Lower lobe of right lung (tissue), 2 donors: ENCODE data around the gene POLR3GL. TPM values are rescaled to one million over a fixed set of nuclear protein-coding genes. Genes with fewer than 3 reads are reported as not detected.
A peak's percentile ranks its signal among the peaks of the same experiment; 100 is the strongest.

Source experiments
- ATAC-seq, 2 donors: fragments of 200-7000 bp; cut with Tn5 transposase; one replicate each; pipeline ENCODE4 v1.9.1; 2020 to 2022; ENCODE audit warnings: mild to moderate bottlenecking in 2 of 2, moderate library complexity in 2 of 2
- DNase-seq: peaks from one replicate; pipeline ENCODE4 v3.0.0-alpha.2; 2020
- H3K27ac ChIP-seq: fragments of 200-600 bp; one replicate; pipeline ENCODE4 v1.8.0; 2022
- H3K27me3 ChIP-seq: fragments of 200-600 bp; one replicate; pipeline ENCODE4 v1.8.0; 2022; ENCODE audit warnings: low read depth
- H3K36me3 ChIP-seq: fragments of 200-600 bp; one replicate; pipeline ENCODE4 v1.8.0; 2022; ENCODE audit warnings: mild to moderate bottlenecking
- H3K4me1 ChIP-seq: fragments of 200-600 bp; one replicate; pipeline ENCODE4 v1.8.0; 2022
- H3K4me3 ChIP-seq: fragments of 200-600 bp; one replicate; pipeline ENCODE4 v1.8.0; 2022; ENCODE audit warnings: mild to moderate bottlenecking
- H3K9me3 ChIP-seq: fragments of 200-600 bp; one replicate; pipeline ENCODE4 v1.8.0; 2022
- intact Hi-C: fragments of 100-400 bp; cut with DNase I; formaldehyde crosslinking; loops from one replicate; pipeline ENCODE4 v1.11.0; 2022
- total RNA-seq: library from RNA; stranded (reverse); fragmentation: NEBNext Ultra II Directional; extraction: Animal tissue kit (Norgen Biotek cat#: 25700); gene quantifications from one replicate; pipeline ENCODE4 v1.2.1, GENCODE V29; 2021
- TF ChIP-seq, protein P1 (sequence below): fragments of 200-600 bp; IDR thresholded peaks from one replicate; pipeline ENCODE4 v1.8.0; 2022; ENCODE audit warnings: antibody characterized with exemption, mild to moderate bottlenecking
- donor health status: DM: no; HTN: yes; CAD: no; lungs with severe emphysema.

The POLR3GL gene
- total RNA-seq, 1 donor from 2014 or later: 25.4 TPM

GRCh38 chr1:145995148-145995881 is 30.8 kb downstream of the POLR3GL start:
- Histone ChIP-seq H3K4me3 (peak overlapping the region; percentile 75), H3K4me1 (peaks cover 49% of the 10 kb centered on the region), H3K27ac (peak overlapping the region; percentile 96), H3K27me3 (no peaks in the 10 kb centered on the region), H3K9me3 (no peaks in the 10 kb centered on the region), H3K36me3 (peaks cover 34% of the 10 kb centered on the region)
- TF ChIP-seq, protein P1, sequence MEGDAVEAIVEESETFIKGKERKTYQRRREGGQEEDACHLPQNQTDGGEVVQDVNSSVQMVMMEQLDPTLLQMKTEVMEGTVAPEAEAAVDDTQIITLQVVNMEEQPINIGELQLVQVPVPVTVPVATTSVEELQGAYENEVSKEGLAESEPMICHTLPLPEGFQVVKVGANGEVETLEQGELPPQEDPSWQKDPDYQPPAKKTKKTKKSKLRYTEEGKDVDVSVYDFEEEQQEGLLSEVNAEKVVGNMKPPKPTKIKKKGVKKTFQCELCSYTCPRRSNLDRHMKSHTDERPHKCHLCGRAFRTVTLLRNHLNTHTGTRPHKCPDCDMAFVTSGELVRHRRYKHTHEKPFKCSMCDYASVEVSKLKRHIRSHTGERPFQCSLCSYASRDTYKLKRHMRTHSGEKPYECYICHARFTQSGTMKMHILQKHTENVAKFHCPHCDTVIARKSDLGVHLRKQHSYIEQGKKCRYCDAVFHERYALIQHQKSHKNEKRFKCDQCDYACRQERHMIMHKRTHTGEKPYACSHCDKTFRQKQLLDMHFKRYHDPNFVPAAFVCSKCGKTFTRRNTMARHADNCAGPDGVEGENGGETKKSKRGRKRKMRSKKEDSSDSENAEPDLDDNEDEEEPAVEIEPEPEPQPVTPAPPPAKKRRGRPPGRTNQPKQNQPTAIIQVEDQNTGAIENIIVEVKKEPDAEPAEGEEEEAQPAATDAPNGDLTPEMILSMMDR: no peak
- intact Hi-C loops: no loop called here
- DNase-seq (no peak), ATAC-seq (no peak)

DNA sequence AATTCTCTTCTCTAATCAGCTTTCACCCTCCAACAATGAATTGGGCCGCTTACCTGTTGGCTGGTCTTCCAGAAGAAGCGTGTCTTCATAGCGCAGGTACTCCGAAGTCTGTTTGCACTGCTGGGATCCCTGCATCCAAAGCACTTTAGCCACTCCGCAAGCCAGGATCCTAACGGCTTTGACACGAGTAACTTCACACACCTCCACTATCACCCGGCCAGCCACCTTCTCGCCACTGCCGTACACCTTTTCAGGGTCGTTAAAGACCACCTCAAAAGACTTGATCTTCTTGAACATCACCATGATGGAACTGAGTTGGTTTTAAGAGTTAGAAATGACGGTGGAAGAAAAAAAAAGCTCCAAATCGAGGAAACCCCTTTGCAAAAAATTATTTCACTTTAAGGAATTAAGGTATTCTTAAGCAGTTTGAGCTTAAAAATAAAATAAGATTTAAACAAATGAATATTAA is 31.5 kb downstream of the POLR3GL start:
- Histone ChIP-seq H3K36me3 (peaks cover 34% of the 10 kb centered on the region), H3K4me1 (peaks cover 43% of the 10 kb centered on the region), H3K4me3 (peak overlapping the region; percentile 75), H3K27ac (peak overlapping the region; percentile 96), H3K27me3 (no peaks in the 10 kb centered on the region), H3K9me3 (no peaks in the 10 kb centered on the region)
- ATAC-seq (peak in 1 of 2 donors; percentile 9), DNase-seq (no peak)
- TF ChIP-seq, protein P1: no peak
- intact Hi-C loops: no loop called here

DNA sequence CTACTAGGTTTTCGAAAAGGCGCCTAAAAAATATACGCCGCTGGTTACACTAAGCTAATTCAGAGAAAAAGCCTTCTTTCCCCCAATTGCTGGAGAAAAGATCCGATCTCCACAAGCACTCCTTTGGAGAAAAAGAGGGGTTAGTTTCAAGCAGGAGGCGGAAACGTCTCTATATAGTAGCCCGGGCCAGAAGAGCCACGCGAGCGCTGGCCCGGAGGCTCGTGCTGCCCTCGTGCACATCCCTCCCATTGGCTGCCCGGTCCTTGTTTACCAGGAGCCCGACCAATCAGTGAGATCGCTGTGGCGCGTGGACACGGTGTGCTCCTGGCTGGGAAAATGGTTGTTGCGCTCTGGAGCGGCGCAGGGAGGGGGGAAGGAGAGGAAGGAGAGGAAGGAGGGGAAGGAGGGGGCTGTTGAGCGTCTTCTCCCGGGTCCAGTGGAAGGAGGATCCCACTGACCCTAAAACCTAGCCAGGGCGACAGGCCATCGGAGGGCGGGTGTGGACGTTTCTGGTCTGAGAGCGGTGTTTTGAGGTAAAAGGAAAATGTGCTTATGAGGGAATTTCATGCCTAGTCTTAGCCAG is 32.0 kb downstream of the POLR3GL start, which contains the start of gene TXNIP:
Gene TXNIP (minus strand): TSS at position 147 of the 583 bp plus-strand sequence. CDS start 313 bp downstream, outside the sequence.
- H3K4me1 ChIP-seq: peaks cover 41% of the 10 kb centered on the region
- TF ChIP-seq, protein P1: no peak
- ATAC-seq: peak; percentile 94 to 96

DNA sequence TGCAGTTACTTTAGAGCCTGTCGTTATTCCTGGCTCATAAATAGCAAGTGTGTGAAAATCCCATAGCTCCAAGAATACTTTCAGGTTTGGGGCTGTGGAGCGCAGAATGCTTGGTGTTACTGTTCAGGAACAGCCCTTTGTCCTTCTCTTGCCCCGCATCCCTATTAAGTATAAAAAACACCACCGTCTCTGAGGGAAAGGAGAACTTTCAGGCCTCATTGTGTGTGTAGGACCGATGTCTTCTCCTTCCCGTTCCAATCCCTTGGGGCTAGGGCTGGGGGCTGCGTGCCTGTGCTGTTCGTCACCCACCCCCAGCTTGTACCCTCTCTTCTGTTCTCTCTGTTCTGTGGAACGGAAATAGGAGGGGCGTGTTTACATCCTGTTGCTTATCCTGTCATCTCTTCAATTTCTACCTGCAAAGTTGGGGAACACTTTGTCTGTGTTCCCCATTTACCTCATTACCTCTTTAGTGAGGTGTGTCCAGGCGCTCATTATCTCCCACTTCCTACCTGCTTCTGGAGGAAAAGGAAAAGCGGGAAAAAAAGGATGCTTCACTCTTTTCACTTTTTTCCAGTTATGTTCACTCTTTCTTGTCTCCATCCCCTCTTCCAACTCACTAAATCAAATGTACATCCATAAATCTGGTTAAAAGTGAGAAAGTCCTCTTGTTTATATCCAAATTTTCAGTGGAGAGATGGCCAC is 32.7 kb downstream of the POLR3GL start:
- TF ChIP-seq, protein P1: no peak
- peak; percentile 46 to 56 for ATAC-seq
- Histone ChIP-seq H3K36me3 (peaks cover 34% of the 10 kb centered on the region), H3K9me3 (no peaks in the 10 kb centered on the region), H3K27me3 (no peaks in the 10 kb centered on the region), H3K4me1 (peaks cover 40% of the 10 kb centered on the region), H3K4me3 (peak overlapping the region; percentile 75), H3K27ac (peak overlapping the region; percentile 96)
- peak; percentile 71 for DNase-seq
- intact Hi-C loops: no loop called here

More for the DNA sequence above, 32.0 kb downstream of the POLR3GL start, which contains the start of gene TXNIP:
- intact Hi-C loops: no loop called here
- Histone ChIP-seq H3K27me3 (no peaks in the 10 kb centered on the region), H3K27ac (peak within 1 kb of the TSS; percentile 96), H3K9me3 (no peaks in the 10 kb centered on the region), H3K36me3 (peaks cover 34% of the 10 kb centered on the region), H3K4me3 (peak within 1 kb of the TSS; percentile 75)
- DNase-seq: peak; percentile 100

DNA sequence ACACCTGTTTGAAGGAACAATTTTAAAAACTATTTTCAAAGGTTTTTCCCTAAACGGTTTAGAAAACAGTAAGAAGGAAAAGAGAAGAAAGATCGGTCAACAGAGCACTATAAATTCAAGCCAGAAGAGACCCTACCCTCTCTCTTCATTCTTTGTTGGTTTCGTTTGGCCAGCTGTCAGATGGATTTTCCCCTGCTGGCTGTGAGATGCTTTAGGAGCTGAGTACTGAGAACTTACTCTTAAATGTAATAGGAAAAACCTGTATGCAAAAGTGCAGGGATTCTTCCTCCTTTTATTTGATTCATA is 33.2 kb downstream of the POLR3GL start:
- H3K4me3 ChIP-seq: peak overlapping the region; percentile 75
- DNase-seq: no peak
- H3K27ac ChIP-seq: peak overlapping the region; percentile 96
- TF ChIP-seq, protein P1: no peak
- no peaks in the 10 kb centered on the region for H3K9me3 ChIP-seq
- H3K36me3 ChIP-seq: peaks cover 30% of the 10 kb centered on the region
- intact Hi-C loops: no loop called here
- no peak for ATAC-seq
- H3K27me3 ChIP-seq: no peaks in the 10 kb centered on the region
- H3K4me1 ChIP-seq: peaks cover 35% of the 10 kb centered on the region
